ENCODE results near the gene PPP1R15A.
A peak's percentile ranks its signal among the peaks of the same experiment; 100 is the strongest.
"Not testable (repeated sequence)": the region's sequence is repeated elsewhere in the genome, so short reads cannot be mapped to it uniquely, and the experiment has no call there.

Gene PPP1R15A

DNA sequence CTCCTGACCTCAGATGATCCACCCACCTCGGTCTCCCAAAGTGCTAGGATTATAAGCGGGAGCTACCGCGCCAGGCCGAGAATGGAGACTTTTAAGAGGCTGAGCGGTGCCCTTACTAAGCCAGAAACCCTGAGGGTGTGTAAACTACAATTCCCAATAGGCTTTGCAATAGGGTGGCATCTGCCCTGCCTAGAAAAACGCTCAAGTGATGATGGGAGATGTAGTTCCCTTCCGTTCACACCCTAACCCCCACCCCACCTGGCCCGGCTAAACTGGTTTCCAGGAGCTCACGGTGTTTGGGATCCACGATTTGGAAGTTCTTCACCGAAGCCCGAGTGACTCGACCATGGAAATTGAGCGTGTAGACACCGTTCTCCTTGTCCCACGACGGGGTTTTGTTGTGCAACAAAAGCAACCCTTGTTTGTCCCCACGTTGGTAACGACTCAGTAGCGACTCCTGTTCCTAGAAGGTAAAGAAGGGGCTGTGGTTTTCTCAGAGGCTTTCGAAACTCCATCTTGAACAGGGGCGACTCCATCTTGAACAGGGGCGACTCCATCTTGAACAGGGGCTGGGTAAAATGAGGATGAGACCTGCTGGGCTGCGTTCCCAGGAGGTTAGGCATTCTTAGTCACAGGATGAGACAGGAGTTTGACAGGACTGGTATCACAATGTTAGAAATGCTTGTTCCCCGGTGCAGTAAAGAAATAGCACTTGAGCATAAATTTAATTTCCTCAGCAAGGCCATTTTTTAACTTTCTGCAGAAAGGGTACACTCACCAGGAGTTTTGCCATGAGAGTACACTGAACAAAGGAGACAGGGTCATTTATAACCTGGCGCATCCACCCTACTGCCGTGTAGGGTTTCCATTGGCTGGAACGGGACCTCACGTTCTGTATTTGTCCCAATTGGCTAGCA, 9.8 kb downstream of the PPP1R15A start:
- peak in 1 of 2 experiments; percentile 14 for DNase-seq

DNA sequence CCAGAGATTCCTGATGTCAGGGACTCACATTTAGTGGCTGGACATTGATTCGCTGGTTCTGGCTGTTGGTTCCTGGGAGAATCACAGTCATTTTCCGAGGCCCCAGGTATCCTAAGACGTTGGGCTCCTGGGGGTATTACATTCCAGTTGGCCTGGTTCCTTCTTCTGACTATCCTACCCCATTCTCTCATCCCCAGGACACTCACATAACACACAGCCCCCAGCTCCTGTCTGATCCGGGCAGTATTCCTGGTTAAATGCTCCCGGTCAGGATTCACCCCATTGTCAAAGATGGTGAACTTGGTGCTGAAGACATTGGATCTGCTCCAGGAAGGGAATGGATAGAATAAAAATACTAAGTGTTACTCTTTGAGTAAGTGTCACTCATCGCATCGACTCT, 11.5 kb downstream of the PPP1R15A start:
- no peak for DNase-seq

DNA sequence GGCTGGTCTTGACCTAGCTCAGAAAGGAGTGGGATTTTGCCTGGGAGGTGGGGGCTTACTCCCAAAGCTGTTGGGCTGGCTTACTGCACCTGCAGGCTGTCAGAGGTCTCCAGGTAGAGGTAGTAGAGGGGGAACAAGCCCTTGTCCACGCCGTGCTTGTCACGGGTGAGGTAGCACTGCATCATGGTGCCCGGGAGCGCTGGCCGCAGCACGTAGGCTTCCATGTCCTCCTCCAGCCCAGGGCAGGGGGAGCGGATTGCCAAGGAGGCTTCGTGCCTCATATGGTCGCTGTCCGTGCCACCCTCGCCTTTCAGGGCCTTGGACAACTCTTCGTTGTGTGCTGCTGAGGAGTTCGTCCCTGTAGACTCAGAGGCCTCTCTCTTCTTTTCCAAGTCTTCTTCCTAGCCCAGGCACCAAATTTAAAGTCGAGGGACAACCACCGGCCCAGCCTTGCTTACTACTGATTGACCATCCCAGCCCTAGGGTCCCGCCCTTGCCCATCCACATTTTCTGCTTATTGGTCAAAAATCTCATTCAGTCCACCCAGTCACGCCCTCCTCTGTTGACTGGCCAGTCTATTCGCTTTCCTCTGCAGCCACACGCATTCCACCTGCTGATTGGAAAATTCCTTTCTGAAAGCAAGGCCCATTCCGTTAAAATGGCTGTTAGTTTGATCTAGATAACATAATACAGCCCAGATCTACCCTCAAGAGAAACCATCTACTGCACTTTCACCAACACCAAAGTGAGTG, 15.8 kb downstream of the PPP1R15A start:
- DNase-seq, result no peak

DNA sequence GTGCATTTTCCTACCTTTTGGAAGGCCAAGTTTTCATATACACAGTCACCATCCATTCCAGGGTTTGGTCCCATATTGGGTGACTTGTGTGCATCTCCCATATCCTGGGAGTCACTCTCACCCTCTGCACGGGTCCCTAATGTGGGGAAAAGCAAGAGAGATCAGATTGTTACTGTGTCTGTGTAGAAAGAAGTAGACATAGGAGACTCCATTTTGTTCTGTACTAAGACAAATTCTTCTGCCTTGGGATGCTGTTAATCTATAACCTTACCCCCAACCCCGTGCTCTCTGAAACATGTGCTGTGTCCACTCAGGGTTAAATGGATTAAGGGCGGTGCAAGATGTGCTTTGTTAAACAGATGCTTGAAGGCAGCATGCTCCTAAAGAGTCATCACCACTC, 17.3 kb downstream of the PPP1R15A start:
- not testable (repeated sequence) for DNase-seq

DNA sequence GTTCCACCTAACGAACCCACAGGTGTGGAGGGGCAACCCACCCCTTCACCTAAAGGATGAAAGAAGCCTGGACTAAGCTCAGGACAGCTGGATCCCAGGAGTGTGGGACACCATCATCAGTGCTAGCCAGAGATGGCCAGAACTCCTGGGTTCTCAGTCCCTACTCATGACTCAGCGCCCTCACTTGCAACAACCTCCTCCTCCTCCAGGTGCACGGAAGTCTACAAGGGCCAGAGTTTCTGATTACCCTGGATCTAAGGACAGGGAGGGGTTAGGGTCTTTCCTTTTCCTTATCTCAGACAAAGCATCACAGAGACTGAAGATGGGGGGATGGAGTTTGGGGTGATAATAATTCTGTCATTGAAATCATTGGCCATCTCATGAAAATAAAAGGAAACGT, 18.3 kb downstream of the PPP1R15A start:
- no peak for DNase-seq

DNA sequence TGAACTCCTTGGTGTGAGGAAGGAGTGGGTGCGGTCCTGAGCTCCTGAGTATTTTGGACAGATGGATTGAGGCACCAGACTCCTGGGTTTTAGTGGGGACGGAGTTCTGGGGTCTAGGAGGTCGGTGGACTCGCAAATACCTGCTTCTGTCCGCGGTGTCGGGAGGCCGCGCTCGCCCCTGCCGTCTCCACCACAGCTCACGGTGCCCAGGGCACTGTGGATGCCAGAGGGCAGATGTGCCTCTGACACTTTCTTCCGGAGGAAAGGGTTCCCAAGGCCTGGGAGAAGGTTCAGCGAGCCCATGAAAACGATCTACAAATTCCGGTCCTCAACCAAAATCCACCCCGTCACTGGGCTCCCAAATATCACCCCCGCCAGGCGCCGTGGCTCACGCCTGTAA, 23.0 kb downstream of the PPP1R15A start:
- no peak for DNase-seq

DNA sequence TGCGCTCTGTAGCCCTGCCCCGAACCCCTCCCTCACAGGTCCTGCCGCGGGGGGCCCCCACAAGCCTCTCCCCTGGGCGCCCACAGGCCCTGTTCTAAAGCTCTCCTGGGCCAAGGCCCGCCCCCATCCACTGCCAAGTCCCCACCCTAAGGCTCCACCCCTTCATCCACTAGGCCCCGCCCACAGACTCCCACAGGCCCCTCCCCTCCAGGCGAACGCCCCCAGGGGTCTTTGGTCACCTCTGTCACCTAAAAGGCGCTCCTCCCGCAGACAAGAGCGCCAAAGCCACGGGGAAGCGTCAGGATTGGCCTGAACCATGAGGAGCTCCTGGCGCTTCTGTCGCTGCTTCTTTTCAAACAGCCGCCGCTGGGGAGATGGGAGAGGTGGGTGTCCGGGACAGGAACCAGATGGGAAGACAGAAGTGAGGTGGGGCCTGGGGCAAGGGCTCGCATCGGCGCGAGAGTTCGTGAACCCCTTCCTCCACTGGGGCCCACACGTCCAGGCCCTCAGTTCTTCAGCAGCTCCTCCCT, 24.0 kb downstream of the PPP1R15A start:
- DNase-seq, result no peak

DNA sequence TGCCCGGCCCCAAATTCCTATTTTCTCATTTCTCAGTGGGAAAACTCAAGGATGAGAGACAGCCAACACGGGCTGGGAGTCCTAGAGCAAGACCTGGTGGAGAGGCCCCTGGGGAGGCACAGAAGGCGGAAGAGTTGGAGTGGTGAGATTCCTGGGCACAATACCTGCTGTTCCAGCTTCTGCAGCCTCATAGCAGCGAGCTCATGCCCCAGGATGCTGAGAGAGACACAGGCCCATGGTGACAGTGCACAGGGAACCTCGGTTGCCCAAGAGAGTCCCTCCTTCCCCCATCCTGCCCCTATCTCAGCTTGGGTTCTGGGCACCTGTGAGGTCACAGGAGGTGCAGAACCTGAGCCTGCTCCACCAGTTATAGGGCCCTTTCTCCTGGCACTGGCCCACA, 25.0 kb downstream of the PPP1R15A start:
- no peak for DNase-seq

DNA sequence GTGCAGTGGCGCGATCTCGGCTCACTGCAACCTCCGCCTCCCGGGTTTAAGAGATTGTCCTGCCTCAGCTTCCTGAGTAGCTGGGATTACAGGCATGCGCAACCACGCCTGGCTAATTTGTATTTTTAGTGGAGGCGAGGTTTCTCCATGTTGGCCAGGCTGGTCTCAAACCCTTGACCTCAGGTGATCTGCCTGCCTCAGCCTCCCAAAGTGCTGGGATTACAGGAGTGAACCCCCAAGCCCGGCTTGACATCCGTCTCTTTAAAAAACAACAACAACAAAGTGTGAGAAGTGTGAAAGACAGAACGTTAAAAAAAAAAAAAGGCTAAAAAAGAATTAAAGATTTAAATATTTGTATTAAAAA, 27.1 kb downstream of the PPP1R15A start:
- DNase-seq, result not testable (repeated sequence)

DNA sequence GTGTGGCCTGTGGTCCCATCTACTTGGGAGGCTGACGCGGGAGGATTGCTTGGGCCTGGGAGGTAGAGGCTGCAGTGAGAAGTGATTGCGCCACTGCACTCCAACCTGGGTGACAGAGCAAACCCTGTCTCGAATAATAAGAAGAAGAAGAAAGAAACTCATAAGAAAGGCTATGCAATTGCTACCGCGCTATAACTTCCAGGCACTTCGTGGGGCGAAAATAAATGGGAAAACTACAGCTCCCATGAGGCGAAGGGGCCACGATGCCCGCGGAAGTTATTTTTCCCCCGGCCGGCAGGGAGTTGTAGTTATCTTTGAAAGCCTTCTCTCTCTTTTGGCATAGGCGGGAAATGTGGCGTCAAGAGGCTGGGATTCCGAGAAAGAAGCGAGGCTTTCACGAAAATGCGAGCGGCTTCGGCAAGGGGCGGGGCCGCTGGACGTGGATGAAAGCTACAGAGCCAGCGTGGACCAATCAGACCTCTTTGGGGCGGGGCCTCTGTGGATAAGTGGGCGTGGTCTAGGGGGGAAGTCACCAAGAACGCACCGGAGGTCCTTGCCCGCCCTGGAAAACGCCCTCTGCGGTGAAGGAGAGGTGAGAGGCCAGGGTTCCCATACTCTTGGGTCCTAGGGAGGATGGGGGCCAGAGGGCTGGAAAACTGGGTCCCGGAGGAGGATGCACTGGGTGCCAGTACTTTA, 27.7 kb downstream of the PPP1R15A start, which contains the start of gene NUCB1:
Gene NUCB1, plus strand, starts transcription at position 532 of the 696 bp plus-strand sequence. CDS start 485 bp downstream, outside the sequence.
- DNase-seq, result peak; percentile 98 to 100

DNA sequence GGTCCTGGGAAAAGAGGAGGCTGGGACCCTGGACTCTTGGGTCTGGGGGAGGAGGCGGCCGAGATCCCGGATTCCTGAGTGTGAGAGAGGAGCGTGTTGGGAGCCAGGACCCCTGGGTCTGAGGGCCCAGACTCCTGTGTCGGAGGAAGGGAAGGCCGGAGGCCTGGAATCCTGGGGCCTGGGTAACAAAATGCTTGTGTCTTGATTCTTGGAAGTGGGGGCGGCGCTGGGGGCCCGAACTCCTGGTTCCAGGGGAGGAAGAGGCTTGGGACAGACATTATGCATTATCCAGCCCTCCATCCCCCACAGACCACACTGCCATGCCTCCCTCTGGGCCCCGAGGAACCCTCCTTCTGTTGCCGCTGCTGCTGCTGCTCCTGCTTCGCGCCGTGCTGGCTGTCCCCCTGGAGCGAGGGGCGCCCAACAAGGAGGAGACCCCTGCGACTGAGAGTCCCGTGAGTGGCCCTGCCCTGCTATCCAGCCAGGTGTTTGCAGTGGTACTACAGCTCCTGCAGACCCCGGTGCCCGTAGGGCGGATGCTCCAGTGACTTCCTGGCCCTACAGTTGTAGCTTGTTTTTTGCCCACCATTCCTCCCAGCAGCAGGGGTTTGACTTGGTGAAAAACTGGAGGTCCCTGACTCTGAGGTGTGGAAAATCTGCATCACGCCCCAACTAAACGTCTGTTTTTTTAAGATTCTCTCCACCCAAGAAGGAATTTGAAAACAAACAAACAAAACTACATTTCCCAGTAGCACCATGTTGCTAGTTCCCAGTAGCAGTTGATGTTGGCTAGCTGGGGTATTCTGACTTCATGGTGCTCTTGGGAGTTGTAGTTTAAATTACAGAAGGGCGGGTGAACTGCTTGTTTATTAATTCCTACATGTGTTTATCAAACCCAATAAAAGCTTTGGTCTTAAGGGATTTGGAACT, 28.5 kb downstream of the PPP1R15A start:
- peak in 1 of 2 experiments; percentile 20 for DNase-seq

DNA sequence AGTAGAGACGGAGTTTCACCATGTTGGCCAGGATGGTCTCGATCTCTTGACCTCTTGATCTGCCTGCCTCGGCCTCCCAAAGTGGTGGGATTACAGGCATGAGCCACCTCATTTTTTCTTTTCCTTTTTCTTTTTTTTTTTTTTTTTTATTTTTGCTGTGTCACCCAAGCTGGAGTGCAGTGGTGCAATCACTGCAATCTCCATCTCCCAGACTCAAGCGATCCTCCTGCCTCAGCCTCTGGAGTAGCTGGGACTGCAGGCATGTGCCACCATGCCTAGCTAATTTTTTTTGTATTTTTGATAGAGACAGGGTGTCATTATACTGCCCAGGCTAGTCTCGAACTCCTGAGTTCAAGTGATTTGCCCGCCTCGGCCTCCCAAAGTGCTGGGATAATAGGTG, 30.1 kb downstream of the PPP1R15A start:
- not testable (repeated sequence) for DNase-seq

DNA sequence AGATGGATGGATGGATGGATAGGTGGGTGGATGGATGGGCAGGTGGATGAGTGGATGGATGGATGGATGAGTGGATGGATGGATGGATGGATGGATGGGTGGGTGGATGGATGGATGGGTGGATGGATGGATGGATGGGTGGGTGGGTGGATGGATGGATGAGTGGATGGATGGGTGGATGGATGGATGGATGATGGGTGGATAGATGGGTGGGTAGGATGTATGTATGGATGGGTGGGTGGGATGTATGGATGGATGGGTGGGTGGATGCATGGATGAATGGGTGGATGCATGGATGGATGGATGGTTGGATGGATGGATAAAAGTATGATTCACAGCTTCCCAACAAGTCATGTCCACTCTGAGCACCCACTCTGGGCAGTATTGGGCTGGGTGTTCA, 31.6 kb downstream of the PPP1R15A start:
- DNase-seq, result not testable (repeated sequence)

DNA sequence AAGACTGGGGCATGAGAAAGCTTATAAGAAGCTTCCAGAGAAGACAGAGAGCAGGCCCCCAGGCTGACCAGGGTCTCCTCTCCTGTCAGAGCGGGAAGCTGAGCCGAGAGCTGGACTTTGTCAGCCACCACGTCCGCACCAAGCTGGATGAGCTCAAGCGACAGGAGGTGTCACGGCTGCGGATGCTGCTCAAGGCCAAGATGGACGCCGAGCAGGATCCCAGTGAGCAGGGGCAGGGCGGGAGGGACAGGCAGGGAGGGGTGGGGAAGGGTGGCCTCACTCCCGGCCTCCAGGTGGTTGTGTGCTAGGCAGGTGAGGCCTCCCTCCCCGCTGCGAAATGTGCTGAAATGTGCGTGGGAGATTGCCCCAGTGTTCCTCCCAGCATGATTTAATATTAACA, 33.4 kb downstream of the PPP1R15A start:
- no peak for DNase-seq

DNA sequence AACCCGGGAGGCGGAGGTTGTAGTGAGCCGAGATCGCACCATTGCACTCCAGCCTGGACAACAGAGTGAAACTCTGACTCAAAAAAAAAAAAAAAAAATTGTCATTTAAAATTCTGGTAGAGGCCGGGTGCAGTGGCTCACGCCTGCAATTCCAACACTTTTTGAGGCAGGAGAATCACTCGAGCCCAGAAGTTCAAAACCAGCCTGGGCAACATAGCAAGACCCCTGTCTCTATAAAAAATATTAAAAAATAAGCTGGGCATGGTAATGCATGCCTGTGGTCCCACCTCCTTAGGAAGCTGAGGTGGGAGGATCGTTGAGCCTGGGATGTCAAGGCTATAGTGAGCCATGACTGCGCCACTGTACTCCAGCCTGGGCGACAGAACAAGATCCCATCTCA, 34.1 kb downstream of the PPP1R15A start:
- DNase-seq, result no peak

DNA sequence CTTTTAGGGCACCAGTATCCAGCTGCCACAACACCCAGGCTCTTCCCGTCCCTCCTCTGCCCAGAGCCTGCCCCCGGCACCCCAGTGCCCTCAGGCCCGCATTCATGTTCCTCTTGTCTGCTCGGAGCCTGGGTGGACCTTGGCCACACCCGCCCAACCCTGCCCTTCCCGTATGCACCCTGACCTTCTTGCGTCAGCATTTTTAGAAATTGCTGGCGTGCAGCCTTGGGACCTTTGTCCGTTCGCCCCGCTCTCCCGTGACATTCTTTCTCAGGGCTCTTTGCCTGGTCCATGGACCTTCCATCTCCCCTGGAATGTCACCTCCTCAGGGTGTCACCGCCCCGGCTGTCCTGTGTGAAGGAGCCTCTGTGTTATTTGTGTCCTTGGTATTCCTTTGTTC, 35.5 kb downstream of the PPP1R15A start:
- no peak for DNase-seq

DNA sequence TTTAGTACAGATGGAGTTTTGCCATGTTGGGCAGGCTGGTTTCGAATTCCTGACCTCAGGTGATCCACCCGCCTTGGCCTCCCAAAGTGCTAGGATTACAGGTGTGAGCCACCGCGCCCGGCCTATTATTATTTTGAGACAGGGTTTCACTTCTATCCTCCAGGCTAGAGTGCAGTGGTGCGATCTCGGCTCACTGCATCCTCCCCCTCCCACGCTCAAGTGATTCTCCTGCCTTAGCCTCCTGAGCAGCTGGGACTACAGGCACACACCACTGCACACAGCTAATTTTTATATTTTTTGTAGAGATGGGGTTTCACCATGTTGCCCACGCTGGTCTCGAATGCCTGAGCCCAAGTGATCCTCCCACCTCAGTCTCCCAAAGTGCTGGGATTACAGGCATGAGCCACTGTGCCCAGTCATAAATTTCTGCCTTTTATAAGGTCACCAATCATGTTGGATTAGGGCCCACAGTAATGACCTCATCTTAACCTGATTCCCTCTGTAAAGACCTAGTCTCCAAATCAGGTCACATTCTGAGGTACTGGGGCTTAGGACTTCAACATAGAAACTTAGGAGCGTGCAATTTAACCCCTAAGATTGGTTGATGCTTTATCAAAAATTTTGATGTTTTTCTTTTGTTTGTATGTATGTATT, 37.3 kb downstream of the PPP1R15A start:
- not testable (repeated sequence) for DNase-seq

DNA sequence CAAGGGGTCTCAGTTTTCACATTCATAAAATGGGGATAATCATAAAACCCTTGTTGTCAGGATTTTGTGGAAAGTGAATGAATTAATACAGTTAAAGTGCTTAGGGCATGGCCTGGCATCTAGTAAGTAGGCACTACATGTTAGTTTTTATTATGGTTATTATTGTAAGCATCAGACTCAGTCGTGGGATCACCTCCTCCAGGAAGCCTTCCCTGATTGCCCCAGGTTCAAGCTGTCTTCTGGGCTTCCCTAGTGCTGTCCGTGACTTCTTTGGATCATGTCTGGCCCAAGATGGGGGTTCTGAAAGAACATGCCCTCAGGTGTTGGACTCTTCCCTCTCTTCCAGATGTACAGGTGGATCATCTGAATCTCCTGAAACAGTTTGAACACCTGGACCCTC, 38.6 kb downstream of the PPP1R15A start:
- no peak for DNase-seq

DNA sequence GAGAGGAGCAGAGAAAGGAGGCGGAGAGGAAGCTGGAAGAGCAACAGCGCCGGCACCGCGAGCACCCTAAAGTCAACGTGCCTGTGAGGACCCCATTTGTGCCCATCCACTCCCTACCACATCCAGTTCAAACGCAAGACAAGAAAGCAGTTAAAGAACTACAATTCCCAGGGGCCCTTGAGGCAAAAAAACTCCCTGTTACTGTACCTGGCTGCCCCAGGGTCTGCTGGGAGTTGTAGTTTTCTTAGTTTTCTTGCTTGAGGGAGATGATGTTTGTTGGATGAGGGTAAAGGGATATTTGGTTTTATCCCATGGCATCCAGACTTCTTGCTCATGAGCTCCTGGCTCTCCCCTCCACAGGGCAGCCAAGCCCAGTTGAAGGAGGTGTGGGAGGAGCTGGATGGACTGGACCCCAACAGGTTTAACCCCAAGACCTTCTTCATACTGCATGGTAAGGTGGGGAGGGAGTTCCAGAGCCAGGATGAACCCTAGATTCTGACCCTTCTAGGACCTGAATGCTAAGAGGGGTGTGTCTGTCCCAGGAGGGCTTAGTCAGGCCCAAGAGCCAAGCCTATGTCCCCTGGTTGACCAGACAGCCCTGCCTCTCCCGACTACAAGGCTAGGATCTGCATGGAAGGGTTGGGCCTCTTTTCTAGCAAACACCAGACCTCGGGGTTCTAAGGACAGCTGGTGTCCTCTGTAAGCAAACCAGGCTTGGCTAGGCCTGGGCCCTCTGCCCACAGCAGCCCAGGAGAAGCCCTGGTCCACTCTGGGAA, 41.1 kb downstream of the PPP1R15A start:
- DNase-seq, result no peak

DNA sequence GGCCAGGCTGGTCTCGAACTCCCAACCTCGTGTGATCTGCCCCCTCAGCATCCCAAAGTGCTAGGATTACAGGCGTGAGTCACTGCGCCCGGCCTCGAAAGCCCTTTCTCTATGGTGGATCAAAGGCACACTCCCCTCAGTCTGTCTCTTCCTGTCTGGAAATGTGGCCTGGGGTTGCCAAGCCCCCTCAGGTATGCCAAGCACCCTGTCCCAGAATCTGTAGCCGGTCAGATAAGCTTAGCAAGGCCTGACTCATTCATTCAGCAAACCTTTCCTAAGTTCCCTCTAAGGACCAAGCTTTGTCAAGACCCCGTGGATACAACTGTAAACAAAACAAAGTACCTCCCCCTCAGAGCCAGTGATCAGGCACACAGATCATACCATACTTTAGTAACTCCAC, 42.0 kb downstream of the PPP1R15A start:
- DNase-seq, result no peak

DNA sequence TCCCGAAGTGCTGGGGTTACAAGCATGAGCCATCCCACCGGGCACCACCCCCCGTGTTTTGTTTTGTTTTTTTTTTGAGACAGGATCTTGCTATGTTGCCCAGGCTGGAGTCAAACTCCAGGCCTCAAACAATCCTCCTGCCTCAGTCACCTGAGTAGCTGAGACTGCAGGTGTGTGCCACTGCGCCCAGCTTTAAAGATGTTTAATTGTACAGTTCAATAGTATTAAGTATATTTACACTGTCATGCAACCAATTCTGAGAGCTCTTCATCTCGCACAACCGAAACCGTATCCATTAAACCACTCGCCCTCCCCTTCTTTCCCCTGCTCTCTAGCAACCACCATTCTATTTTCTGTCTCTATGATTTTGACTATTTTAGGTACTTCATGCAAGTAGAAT, 43.5 kb downstream of the PPP1R15A start:
- no peak for DNase-seq
